Germinal center (tissue), 1 donor: ENCODE data around the gene KIAA1549.

Source experiments
- DNase-seq: peaks from one replicate; pipeline ENCODE4 v3.0.0; 2012; ENCODE audit warnings: mixed read lengths, low spot score

The KIAA1549 gene

GRCh38 chr7:138852469-138852868, 128.7 kb downstream of the KIAA1549 start:
- no peak for DNase-seq

- no peak for DNase-seq
Measured at GRCh38 chr7:138849701-138850100, 131.5 kb downstream of the KIAA1549 start.

- DNase-seq, result no peak
Measured at GRCh38 chr7:138848056-138848980, 132.9 kb downstream of the KIAA1549 start.

GRCh38 chr7:138845711-138846110, 135.5 kb downstream of the KIAA1549 start:
- no peak for DNase-seq

- DNase-seq, result no peak
Measured at GRCh38 chr7:138843632-138844580, 137.3 kb downstream of the KIAA1549 start.

- DNase-seq, result no peak
Measured at GRCh38 chr7:138842111-138842510, 139.1 kb downstream of the KIAA1549 start.

- no peak for DNase-seq
Measured at GRCh38 chr7:138838166-138838565, 143.0 kb downstream of the KIAA1549 start.

- DNase-seq, result no peak
Measured at GRCh38 chr7:138837627-138838026, 143.6 kb downstream of the KIAA1549 start.

GRCh38 chr7:138835087-138835486, 146.1 kb downstream of the KIAA1549 start:
- no peak for DNase-seq

- DNase-seq, result no peak
Measured at GRCh38 chr7:138834583-138834982, 146.6 kb downstream of the KIAA1549 start.

- DNase-seq, result no peak
Measured at GRCh38 chr7:138833596-138833995, 147.6 kb downstream of the KIAA1549 start.

- DNase-seq, result no peak
Measured at GRCh38 chr7:138832966-138833365, 148.2 kb downstream of the KIAA1549 start.

GRCh38 chr7:138829335-138829734, 151.9 kb downstream of the KIAA1549 start:
- DNase-seq, result no peak

GRCh38 chr7:138828302-138828701, 152.9 kb downstream of the KIAA1549 start:
- no peak for DNase-seq

GRCh38 chr7:138825049-138825721, 156.0 kb downstream of the KIAA1549 start:
- DNase-seq, result no peak

GRCh38 chr7:138822867-138823535, 158.2 kb downstream of the KIAA1549 start:
- DNase-seq, result no peak

GRCh38 chr7:138821912-138822311, 159.3 kb downstream of the KIAA1549 start:
- DNase-seq, result no peak

- no peak for DNase-seq
Measured at GRCh38 chr7:138819625-138820024, 161.6 kb downstream of the KIAA1549 start.

GRCh38 chr7:138816650-138817049, 164.5 kb downstream of the KIAA1549 start:
- no peak for DNase-seq

- no peak for DNase-seq
Measured at GRCh38 chr7:138814816-138815332, 166.3 kb downstream of the KIAA1549 start.

- DNase-seq, result no peak
Measured at GRCh38 chr7:138813945-138814344, 167.2 kb downstream of the KIAA1549 start.
